Mammary epithelial cell (primary cell): ENCODE data around the gene SLC2A8.

Experiments used
- EZH2 ChIP-seq: IDR thresholded peaks from 2 replicates; pipeline ENCODE4 v1.6.1; 2012; ENCODE audit warnings: low read length, inconsistent platforms, borderline replicate concordance
- TF ChIP-seq, protein P1 (sequence below), 2 donors: IDR thresholded peaks in 1 of 2; conservative IDR thresholded peaks in 1 of 2; 2 replicates each; pipeline ENCODE4 v1.5.1; 2011 to 2012; ENCODE audit warnings: inconsistent platforms in 2 of 2, low read length in 2 of 2, mild to moderate bottlenecking in 2 of 2, control low read depth in 1 of 2, low read depth in 1 of 2; ENCODE audit not compliant: insufficient read depth in 1 of 2; ENCODE audit errors: extremely low read depth in 1 of 2

DNA sequence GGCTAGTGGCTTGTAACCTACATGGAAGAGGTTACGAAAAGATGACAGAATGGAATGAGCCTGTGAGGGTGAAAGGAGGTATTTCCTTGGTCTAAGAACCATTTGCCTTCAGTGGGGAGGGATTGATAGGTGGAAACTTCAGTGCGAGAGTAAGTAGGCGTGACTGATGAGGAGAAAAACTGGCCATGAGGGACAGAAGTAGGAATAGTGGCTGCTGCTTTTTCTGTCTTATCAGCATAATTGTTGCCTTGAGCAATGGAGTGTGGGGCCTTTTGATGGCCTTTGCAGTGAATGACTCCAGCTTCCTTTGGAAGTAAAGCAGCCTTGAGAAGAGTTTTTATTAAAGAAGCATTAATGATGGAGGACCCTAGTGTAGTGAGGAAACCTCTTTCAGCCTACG is 18.2 kb downstream of the SLC2A8 start:
- TF ChIP-seq, protein P1, sequence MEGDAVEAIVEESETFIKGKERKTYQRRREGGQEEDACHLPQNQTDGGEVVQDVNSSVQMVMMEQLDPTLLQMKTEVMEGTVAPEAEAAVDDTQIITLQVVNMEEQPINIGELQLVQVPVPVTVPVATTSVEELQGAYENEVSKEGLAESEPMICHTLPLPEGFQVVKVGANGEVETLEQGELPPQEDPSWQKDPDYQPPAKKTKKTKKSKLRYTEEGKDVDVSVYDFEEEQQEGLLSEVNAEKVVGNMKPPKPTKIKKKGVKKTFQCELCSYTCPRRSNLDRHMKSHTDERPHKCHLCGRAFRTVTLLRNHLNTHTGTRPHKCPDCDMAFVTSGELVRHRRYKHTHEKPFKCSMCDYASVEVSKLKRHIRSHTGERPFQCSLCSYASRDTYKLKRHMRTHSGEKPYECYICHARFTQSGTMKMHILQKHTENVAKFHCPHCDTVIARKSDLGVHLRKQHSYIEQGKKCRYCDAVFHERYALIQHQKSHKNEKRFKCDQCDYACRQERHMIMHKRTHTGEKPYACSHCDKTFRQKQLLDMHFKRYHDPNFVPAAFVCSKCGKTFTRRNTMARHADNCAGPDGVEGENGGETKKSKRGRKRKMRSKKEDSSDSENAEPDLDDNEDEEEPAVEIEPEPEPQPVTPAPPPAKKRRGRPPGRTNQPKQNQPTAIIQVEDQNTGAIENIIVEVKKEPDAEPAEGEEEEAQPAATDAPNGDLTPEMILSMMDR (conservative IDR thresholded peaks at IDR 0.05 in 1 of 2, IDR thresholded peaks at IDR 0.05 in 1 of 2; ENCODE audit: extremely low read depth in 1 of 2, insufficient read depth in 1 of 2, low read depth in 1 of 2, low read length in 2 of 2): no peak
- no peak for TF ChIP-seq EZH2
